Measurements from ENCODE around the gene NLRC5.
A peak's percentile ranks its signal among the peaks of the same experiment; 100 is the strongest.
"Not testable (repeated sequence)": the region's sequence is repeated elsewhere in the genome, so short reads cannot be mapped to it uniquely, and the experiment has no call there.

Gene NLRC5

DNA sequence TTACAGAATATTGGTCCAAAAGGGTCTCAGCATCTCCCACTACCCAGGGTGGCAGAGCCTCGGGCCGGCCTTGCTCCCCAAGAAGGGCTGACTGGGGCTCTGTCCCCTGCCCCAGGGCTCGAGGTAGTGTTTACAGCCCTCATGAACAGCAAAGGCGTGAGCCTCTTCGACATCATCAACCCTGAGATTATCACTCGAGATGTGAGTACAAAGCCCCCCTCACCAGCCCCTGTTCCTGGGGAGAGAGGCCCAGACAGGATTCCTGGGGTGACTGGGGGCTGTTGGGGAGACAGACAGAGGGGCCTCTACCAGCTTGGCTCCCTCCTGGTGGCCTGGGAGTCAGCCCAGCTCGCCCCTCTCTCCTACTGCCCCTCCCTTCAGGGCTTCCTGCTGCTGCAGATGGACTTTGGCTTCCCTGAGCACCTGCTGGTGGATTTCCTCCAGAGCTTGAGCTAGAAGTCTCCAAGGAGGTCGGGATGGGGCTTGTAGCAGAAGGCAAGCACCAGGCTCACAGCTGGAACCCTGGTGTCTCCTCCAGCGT lies 6.1 kb upstream of the NLRC5 start:
- TF ChIP-seq, protein P1, sequence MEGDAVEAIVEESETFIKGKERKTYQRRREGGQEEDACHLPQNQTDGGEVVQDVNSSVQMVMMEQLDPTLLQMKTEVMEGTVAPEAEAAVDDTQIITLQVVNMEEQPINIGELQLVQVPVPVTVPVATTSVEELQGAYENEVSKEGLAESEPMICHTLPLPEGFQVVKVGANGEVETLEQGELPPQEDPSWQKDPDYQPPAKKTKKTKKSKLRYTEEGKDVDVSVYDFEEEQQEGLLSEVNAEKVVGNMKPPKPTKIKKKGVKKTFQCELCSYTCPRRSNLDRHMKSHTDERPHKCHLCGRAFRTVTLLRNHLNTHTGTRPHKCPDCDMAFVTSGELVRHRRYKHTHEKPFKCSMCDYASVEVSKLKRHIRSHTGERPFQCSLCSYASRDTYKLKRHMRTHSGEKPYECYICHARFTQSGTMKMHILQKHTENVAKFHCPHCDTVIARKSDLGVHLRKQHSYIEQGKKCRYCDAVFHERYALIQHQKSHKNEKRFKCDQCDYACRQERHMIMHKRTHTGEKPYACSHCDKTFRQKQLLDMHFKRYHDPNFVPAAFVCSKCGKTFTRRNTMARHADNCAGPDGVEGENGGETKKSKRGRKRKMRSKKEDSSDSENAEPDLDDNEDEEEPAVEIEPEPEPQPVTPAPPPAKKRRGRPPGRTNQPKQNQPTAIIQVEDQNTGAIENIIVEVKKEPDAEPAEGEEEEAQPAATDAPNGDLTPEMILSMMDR (IDR thresholded peaks at IDR 0.05; ENCODE audit: low read depth, low read length): no peak
- peak; percentile 50 for DNase-seq
- H3K4me3 ChIP-seq (ENCODE audit: low read depth, low read length): no peak overlapping the region
- H3K36me3 ChIP-seq: no peaks in the 10 kb centered on the region
- H3K27ac ChIP-seq: no peak overlapping the region
- no peaks in the 10 kb centered on the region for H3K27me3 ChIP-seq (ENCODE audit: insufficient read depth, low read depth, severe bottlenecking)
- no peaks in the 10 kb centered on the region for H3K9me3 ChIP-seq (ENCODE audit: severe bottlenecking)

DNA sequence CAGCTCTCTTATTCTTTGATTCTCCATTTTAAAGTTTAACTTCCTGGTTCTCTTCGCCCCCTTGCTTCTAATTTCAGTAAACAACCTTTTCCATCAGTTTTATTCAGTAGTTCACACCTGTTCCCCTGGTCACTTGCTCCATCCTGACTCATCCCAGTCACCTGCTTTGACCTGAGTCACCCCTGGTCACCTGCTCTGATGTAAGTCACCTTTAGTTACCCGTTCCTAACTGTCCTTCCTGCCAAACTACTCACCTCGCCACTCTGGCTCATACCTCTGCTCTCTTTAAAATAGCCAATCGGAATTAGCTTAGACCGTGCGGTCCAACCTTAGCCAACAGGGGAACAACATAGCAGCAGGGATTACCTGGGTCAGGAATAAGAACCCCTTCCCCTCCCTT lies 4.7 kb upstream of the NLRC5 start:
- TF ChIP-seq, protein P1 (IDR thresholded peaks at IDR 0.05; ENCODE audit: low read depth, low read length): no peak
- Histone ChIP-seq H3K27ac (no peak overlapping the region), H3K4me3 (ENCODE audit: low read depth, low read length) (no peak overlapping the region), H3K36me3 (no peaks in the 10 kb centered on the region), H3K27me3 (ENCODE audit: insufficient read depth, low read depth, severe bottlenecking) (no peaks in the 10 kb centered on the region), H3K9me3 (ENCODE audit: severe bottlenecking) (no peaks in the 10 kb centered on the region)
- DNase-seq: no peak

DNA sequence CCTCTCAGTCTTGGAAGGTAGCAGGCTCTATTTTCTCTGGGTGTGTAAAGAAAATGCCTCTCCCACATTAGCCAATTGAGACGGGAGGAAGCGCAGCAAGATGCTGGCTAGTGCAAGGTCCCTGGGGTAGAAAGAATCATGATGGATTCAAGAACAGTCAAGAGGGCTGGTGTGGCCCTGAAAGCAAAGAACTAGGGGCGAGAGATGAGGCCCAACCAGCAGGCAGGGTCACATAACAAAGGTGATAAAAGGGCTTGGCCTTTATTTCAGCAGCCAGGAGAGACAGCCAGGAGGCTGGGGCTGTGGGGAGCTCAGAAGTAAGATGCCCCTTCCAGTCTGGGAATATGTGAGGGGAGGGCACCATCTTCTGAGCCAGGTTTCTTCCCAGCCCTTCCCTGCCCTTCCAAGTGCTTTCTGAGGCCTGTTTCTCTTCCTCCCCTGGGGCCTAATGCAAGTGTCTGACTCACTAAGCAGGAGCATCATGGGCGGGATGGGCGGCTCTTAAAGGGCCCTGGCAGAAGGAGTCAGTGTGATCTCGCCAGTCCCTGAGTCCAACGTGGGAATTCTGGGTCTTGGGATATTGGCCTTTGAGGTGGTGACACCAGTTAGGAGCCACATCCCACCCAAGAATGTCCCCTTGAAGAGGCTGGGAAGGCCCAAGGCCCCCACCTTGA lies 3.9 kb upstream of the NLRC5 start:
- Histone ChIP-seq H3K9me3 (ENCODE audit: severe bottlenecking) (no peaks in the 10 kb centered on the region), H3K27me3 (ENCODE audit: insufficient read depth, low read depth, severe bottlenecking) (no peaks in the 10 kb centered on the region), H3K36me3 (no peaks in the 10 kb centered on the region), H3K27ac (no peak overlapping the region), H3K4me3 (ENCODE audit: low read depth, low read length) (no peak overlapping the region)
- TF ChIP-seq, protein P1 (IDR thresholded peaks at IDR 0.05; ENCODE audit: low read depth, low read length): no peak
- DNase-seq: no peak

DNA sequence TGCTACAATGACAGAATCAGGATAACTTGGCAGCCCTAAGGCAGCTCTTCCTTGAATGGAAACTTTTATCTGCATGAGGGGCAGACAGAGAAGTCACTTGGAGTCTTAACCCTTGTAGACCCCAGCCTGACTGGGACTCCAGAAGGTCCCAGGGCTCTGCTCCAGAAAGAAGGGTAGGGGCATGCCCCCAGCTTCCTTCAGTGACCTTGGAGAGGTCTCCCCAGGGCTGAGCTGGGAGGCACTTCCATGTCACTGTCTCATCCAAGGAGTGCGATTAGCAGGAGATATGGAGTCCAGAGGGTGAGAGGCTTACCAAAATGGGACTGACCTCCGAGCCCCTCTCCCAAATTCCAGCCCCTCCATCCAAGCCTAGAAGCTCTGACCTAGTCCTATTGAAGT lies 3.4 kb upstream of the NLRC5 start:
- Histone ChIP-seq H3K27ac (no peak overlapping the region), H3K36me3 (no peaks in the 10 kb centered on the region), H3K9me3 (ENCODE audit: severe bottlenecking) (no peaks in the 10 kb centered on the region), H3K4me3 (ENCODE audit: low read depth, low read length) (no peak overlapping the region), H3K27me3 (ENCODE audit: insufficient read depth, low read depth, severe bottlenecking) (no peaks in the 10 kb centered on the region)
- no peak for DNase-seq
- TF ChIP-seq, protein P1 (IDR thresholded peaks at IDR 0.05; ENCODE audit: low read depth, low read length): no peak

DNA sequence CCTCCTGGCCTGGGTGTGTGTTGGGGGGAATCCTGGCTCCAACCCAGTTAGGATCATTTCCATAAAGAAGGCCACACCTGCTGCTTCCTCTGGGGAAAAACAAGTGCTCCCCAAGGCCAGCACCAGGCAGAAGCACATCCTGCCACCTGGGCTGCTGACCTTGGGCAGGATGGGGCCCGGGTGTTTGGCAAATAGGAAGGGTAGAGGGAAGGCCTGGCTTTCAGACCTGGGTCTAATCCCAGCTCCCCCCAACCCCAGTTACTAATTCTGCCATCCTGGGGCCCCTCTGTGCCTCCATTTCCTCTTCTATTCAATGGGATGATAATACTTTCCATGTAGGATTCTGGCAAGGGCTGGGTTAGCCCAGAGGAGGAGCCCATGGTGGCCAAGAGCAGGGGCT lies 3.0 kb upstream of the NLRC5 start:
- H3K4me3 ChIP-seq (ENCODE audit: low read depth, low read length): no peak overlapping the region
- DNase-seq: no peak
- H3K36me3 ChIP-seq: no peaks in the 10 kb centered on the region
- TF ChIP-seq, protein P1 (IDR thresholded peaks at IDR 0.05; ENCODE audit: low read depth, low read length): no peak
- H3K27me3 ChIP-seq (ENCODE audit: insufficient read depth, low read depth, severe bottlenecking): no peaks in the 10 kb centered on the region
- H3K9me3 ChIP-seq (ENCODE audit: severe bottlenecking): no peaks in the 10 kb centered on the region
- H3K27ac ChIP-seq: no peak overlapping the region

DNA sequence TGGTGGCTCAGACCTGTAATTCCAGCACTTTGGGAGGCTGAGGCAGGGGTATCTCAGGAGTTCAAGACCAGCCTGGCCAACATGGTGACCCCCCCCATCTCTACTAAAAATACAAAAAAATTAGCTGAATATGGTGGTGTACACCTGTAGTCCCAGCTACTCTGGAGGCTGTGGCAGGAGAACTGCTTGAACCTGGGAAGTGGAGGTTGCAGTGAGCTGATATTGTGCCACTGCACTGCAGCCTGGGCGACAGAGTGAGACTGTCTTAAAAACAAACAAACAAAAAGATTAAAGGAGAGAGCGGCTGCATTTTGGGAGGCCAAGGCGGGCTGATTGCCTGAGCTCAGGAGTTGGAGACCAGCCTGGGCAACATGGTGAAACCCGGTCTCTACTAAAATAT lies 2.4 kb upstream of the NLRC5 start:
- not testable (repeated sequence) for H3K4me3 ChIP-seq (ENCODE audit: low read depth, low read length); H3K36me3 ChIP-seq; H3K9me3 ChIP-seq (ENCODE audit: severe bottlenecking); H3K27ac ChIP-seq; DNase-seq; H3K27me3 ChIP-seq (ENCODE audit: insufficient read depth, low read depth, severe bottlenecking)

All from WERI-Rb-1 (cell line).